GM12874 (cell line): Measurements from ENCODE around the gene LINC00237.

Source experiments
- CTCF ChIP-seq: IDR thresholded peaks from 2 replicates; pipeline ENCODE4 v1.5.1; 2011; ENCODE audit warnings: low read depth, mild to moderate bottlenecking, control low read depth, low read length, moderate library complexity; ENCODE audit not compliant: insufficient read depth

LINC00237 gene

GRCh38 chr20:21106171-21107017, at the start of gene LINC00237:
Gene LINC00237 (minus strand): TSS chr20:21106358.
- no peak for TF ChIP-seq CTCF

- TF ChIP-seq CTCF = no peak
These were observed 49.1 kb upstream of the LINC00237 start for GRCh38 chr20:21155268-21155667.

GRCh38 chr20:21154692-21155091, 48.5 kb upstream of the LINC00237 start:
- no peak for TF ChIP-seq CTCF

GRCh38 chr20:21151791-21152190, 45.6 kb upstream of the LINC00237 start:
- no peak for TF ChIP-seq CTCF

- no peak for TF ChIP-seq CTCF
These were observed 43.2 kb upstream of the LINC00237 start for GRCh38 chr20:21149344-21149743.

GRCh38 chr20:21147593-21147992, 41.4 kb upstream of the LINC00237 start:
- no peak for TF ChIP-seq CTCF

GRCh38 chr20:21146215-21146614, 40.1 kb upstream of the LINC00237 start:
- TF ChIP-seq CTCF = no peak
